HL-60 (cell line): ENCODE measurements around the gene CELF2.

Experiments used
- DNase-seq, 2 experiments: peaks; one replicate each; pipeline ENCODE4 v3.0.0-alpha.2; 2010 to 2020; ENCODE audit warnings: low read depth in 1 of 2, low spot score in 1 of 2
- H3K27ac ChIP-seq: fragments of 250-450 bp; sonication (Bioruptor Pico); replicated peaks from 2 replicates; pipeline ENCODE4 v1.5.1; 2020; ENCODE audit warnings: mild to moderate bottlenecking, moderate library complexity
- H3K27me3 ChIP-seq: fragments of 250-450 bp; sonication (Bioruptor Pico); 2 replicates; pipeline ENCODE4 v1.5.1; 2021; ENCODE audit warnings: mild to moderate bottlenecking, moderate library complexity; ENCODE audit not compliant: insufficient read depth, poor library complexity, severe bottlenecking
- H3K4me3 ChIP-seq: replicated peaks from 2 replicates; pipeline ENCODE4 v1.5.1; 2011; ENCODE audit warnings: mild to moderate bottlenecking, control low read depth, low read length; ENCODE audit not compliant: insufficient read depth
- CTCF ChIP-seq: IDR thresholded peaks from one replicate; pipeline ENCODE4 v1.5.1; 2011; ENCODE audit warnings: low read length, control low read depth, inconsistent platforms; ENCODE audit not compliant: insufficient read depth
- GABPA ChIP-seq: IDR thresholded peaks from 2 replicates; pipeline ENCODE4 v1.6.1; 2012; ENCODE audit warnings: low read depth
- POLR2AphosphoS5 ChIP-seq: IDR thresholded peaks from 2 replicates; pipeline ENCODE4 v1.6.1; 2012; ENCODE audit warnings: low read depth
- REST ChIP-seq: IDR thresholded peaks from 2 replicates; pipeline ENCODE4 v1.6.1; 2012; ENCODE audit warnings: low read depth; ENCODE audit not compliant: insufficient replicate concordance
- SPI1 ChIP-seq: IDR thresholded peaks from 2 replicates; pipeline ENCODE4 v1.6.1; 2012; ENCODE audit warnings: low read depth, mild to moderate bottlenecking, borderline replicate concordance

Gene CELF2

GRCh38 chr10:11354823-11355222, 337.2 kb downstream of the CELF2 start:
- no peaks in the 10 kb centered on the region for H3K27me3 ChIP-seq
- no peak for TF ChIP-seq REST
- no peak for TF ChIP-seq GABPA
- DNase-seq, result no peak
- no peak overlapping the region for H3K4me3 ChIP-seq
- no peak overlapping the region for H3K27ac ChIP-seq

GRCh38 chr10:11355592-11355991, 337.9 kb downstream of the CELF2 start:
- DNase-seq, result no peak
- TF ChIP-seq SPI1, result no peak
- Histone ChIP-seq H3K27me3 (no peaks in the 10 kb centered on the region), H3K4me3 (no peak overlapping the region), H3K27ac (no peak overlapping the region)

GRCh38 chr10:11357439-11357838, 339.8 kb downstream of the CELF2 start:
- Histone ChIP-seq H3K4me3 (no peak overlapping the region), H3K27me3 (no peaks in the 10 kb centered on the region), H3K27ac (no peak overlapping the region)
- TF ChIP-seq REST (no peak), POLR2AphosphoS5 (no peak), SPI1 (no peak), CTCF (no peak), GABPA (no peak)
- no peak for DNase-seq

GRCh38 chr10:11358011-11358410, 340.3 kb downstream of the CELF2 start:
- no peaks in the 10 kb centered on the region for H3K27me3 ChIP-seq
- TF ChIP-seq REST, result no peak
- TF ChIP-seq SPI1, result no peak
- no peak for TF ChIP-seq GABPA
- no peak for TF ChIP-seq POLR2AphosphoS5
- TF ChIP-seq CTCF, result no peak
- no peak overlapping the region for H3K4me3 ChIP-seq
- no peak overlapping the region for H3K27ac ChIP-seq
- peak in 1 of 2 experiments; percentile 19 for DNase-seq
